Right lobe of liver (tissue), 6 donors: Measurements from ENCODE around the gene P3R3URF. TPM values are rescaled to one million over a fixed set of nuclear protein-coding genes. Genes with fewer than 3 reads are reported as not detected.

Experiments
- ATAC-seq, 4 donors: fragments of 200-7000 bp; cut with Tn5 transposase; one replicate each; pipeline ENCODE4 v1.9.1; 2020; ENCODE audit warnings: mild to moderate bottlenecking in 4 of 4, moderate library complexity in 4 of 4
- DNase-seq, 3 donors: peaks; one replicate each; pipeline ENCODE4 v3.0.0-alpha.2; 2020
- H3K27ac ChIP-seq, 3 donors: fragments of 200-600 bp; one replicate each; pipeline ENCODE4 v1.8.0; 2022
- H3K27me3 ChIP-seq, 2 donors: fragments of 200-600 bp; one replicate each; pipeline ENCODE4 v1.8.0; 2022
- H3K36me3 ChIP-seq, 4 donors: fragments of 200-600 bp; sonication (generic) in 1 of 4; one replicate each; pipeline versions ENCODE4 v1.5.1 to v1.8.0; 2017 to 2022; ENCODE audit warnings: control low read depth in 1 of 4
- H3K4me1 ChIP-seq, 4 donors: fragments of 200-600 bp; sonication (generic) in 1 of 4; one replicate each; pipeline versions ENCODE4 v1.5.1 to v1.8.0; 2017 to 2022; ENCODE audit warnings: control low read depth in 1 of 4
- H3K4me3 ChIP-seq, 3 donors: fragments of 200-600 bp; one replicate each; pipeline ENCODE4 v1.8.0; 2022
- H3K9me3 ChIP-seq, 4 donors: fragments of 200-600 bp; sonication (generic) in 1 of 4; one replicate each; pipeline versions ENCODE4 v1.5.1 to v1.8.0; 2017 to 2022; ENCODE audit warnings: control low read depth in 1 of 4
- CTCF ChIP-seq, 4 donors: fragments of 200-600 bp in 3 of 4; fragments of 450-650 bp in 1 of 4; IDR thresholded peaks; one replicate each; pipeline versions ENCODE4 v1.5.1 to v1.8.0; 2016 to 2022; ENCODE audit warnings: antibody characterized with exemption in 4 of 4, mild to moderate bottlenecking in 2 of 4
- POLR2A ChIP-seq: fragments of 450-650 bp; IDR thresholded peaks from one replicate; pipeline ENCODE4 v1.6.1; 2017; ENCODE audit warnings: antibody characterized with exemption, mild to moderate bottlenecking
- WGBS: methylation state at CpG from one replicate; pipeline ENCODE4 v1.1.6; 2018; ENCODE audit warnings: low coverage, low lambda C conversion rate; ENCODE audit not compliant: insufficient coverage; ENCODE audit errors: missing lambda C conversion rate; 5-methylcytosine and 5-hydroxymethylcytosine counted together
- intact Hi-C, 2 donors: fragments of 100-400 bp; cut with DNase I; formaldehyde crosslinking; loops; one replicate each; pipeline versions ENCODE4 v1.11.2 to v1.14.1; 2022
- total RNA-seq, 6 experiments: library from RNA; depleted of rRNA in 2 of 6; stranded (reverse); fragments of >200 nt in 2 of 6; fragmentation: NEBNext Ultra II Directional in 3 of 6; extraction: Animal tissue kit (Norgen Biotek cat#: 25700) in 3 of 6; gene quantifications; one replicate each; pipeline versions ENCODE4 v1.1.0 to v1.2.4, GENCODE V29; 2016 to 2023
- donor health status: DM: no; HTN: yes; CAD: no.
- donor health status: DM: no; HTN: no; CAD: no.
- donor health status: DM: no; HTN: no; CAD: no.
- donor health status: DM: no; HTN: yes; CAD: no.
- donor health status: DM: no; HTN: yes; CAD: no.

Gene P3R3URF
- total RNA-seq, 6 experiments from 2014 or later: not detected

DNA sequence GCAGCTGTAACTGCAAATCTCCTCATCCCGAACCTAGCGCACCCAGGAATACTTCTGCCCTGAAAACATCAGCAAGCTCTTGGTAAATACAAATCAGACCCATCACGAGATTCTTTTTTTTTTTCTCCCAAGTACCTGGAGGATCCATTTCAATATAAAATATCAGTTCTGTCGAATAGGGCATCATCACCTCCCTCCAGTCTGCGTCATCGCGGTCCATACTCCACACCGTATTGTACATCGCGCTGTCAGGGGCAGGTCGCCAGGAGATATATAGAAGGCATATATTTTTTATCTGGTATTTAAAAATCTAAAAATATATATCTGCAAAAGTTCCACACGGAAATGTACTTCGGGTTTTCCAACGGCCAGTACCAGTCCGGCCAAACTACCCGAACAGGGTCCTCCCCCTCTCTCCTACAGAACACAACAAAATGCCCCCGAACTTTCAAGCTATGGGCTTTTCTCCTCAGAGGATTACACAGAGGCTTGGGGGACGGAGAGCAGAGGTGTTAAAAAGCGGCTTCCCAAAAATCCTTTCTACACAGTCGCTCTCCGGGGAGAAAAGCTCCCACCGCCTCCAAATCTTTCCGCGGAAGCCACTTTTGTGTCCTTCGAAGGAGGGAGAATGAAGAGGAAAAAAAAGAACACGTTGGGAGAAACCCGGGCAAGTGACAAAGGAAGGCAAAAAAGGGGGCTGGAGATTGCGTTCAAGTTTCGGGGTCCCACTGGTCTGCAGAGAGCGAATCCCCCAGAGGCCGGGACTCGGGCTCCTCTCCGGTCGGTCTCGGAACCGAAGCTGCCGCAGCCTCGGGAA lies 44.4 kb downstream of the P3R3URF start:
- intact Hi-C loops: no loop called here
- Histone ChIP-seq H3K27ac (peak overlapping the region; percentile 69 to 94 (median 82)), H3K4me3 (peak overlapping the region; percentile 54 to 75 (median 65)), H3K27me3 (peaks cover 0 to 21% of the 10 kb centered on the region in 2 donors), H3K9me3 (no peaks in the 10 kb centered on the region), H3K4me1 (no peaks in the 10 kb centered on the region), H3K36me3 (no peaks in the 10 kb centered on the region)
- DNase-seq (peak in 1 of 3 donors; percentile 39), ATAC-seq (peak in 1 of 4 donors; percentile 1)
- TF ChIP-seq CTCF (IDR thresholded peaks at IDR 0.05) (no peak), POLR2A (no peak)
- WGBS: 1% methylated on average over 35 of the region's 38 CpGs

GRCh38 chr1:46131093-46131492 lies 45.2 kb downstream of the P3R3URF start:
- 7% methylated on average over 10 of the region's 10 CpGs for WGBS
- peaks cover 0 to 21% of the 10 kb centered on the region in 2 donors for H3K27me3 ChIP-seq
- H3K4me3 ChIP-seq: peak overlapping the region; percentile 54 to 75 (median 65)
- no peaks in the 10 kb centered on the region for H3K36me3 ChIP-seq
- H3K4me1 ChIP-seq: no peaks in the 10 kb centered on the region
- intact Hi-C loops: no loop called here
- DNase-seq: no peak
- H3K27ac ChIP-seq: peak overlapping the region in 1 of 3 donors; percentile 82
- no peak for ATAC-seq
- H3K9me3 ChIP-seq: no peaks in the 10 kb centered on the region
- TF ChIP-seq POLR2A: no peak
- no peak for TF ChIP-seq CTCF (IDR thresholded peaks at IDR 0.05)

DNA sequence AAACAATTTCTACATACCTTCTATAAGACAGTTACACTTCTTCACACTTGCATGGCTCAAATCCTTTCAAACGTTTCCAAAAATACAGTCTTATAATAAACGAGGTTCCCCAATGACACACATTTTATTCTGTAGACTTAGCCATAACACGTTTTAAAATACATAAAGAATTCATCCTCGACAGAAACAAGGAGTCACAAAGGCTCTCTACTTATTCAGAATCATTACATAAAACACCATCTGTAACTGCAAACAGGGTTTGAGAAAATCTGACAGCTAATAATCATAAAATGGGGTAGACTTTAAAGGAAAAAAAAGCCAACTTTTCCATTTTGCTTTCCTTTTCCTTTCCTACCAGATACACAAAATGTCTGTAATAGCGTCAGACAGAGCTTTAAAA lies 45.7 kb downstream of the P3R3URF start:
- Histone ChIP-seq H3K4me3 (peak overlapping the region; percentile 54 to 75 (median 65)), H3K4me1 (no peaks in the 10 kb centered on the region), H3K27ac (no peak overlapping the region), H3K36me3 (no peaks in the 10 kb centered on the region), H3K27me3 (peaks cover 0 to 21% of the 10 kb centered on the region in 2 donors), H3K9me3 (no peaks in the 10 kb centered on the region)
- intact Hi-C loops: no loop called here
- TF ChIP-seq POLR2A (no peak), CTCF (IDR thresholded peaks at IDR 0.05) (no peak)
- DNase-seq: no peak
- no peak for ATAC-seq
- 17% methylated on average over 5 of the region's 5 CpGs for WGBS

GRCh38 chr1:46130121-46130520 lies 46.2 kb downstream of the P3R3URF start:
- no peaks in the 10 kb centered on the region for H3K36me3 ChIP-seq
- no peaks in the 10 kb centered on the region for H3K4me1 ChIP-seq
- peaks cover 0 to 21% of the 10 kb centered on the region in 2 donors for H3K27me3 ChIP-seq
- DNase-seq: no peak
- no peak overlapping the region for H3K27ac ChIP-seq
- intact Hi-C loops: no loop called here
- no peak for TF ChIP-seq POLR2A
- no peak for TF ChIP-seq CTCF (IDR thresholded peaks at IDR 0.05)
- ATAC-seq: no peak
- peak overlapping the region in 1 of 3 donors; percentile 65 for H3K4me3 ChIP-seq
- 47% methylated on average over 1 of the region's 1 CpG for WGBS
- H3K9me3 ChIP-seq: no peaks in the 10 kb centered on the region
